Progenitor cell of endocrine pancreas (in vitro differentiated cells): Measurements from ENCODE around the gene TBX6. TPM values are rescaled to one million over a fixed set of nuclear protein-coding genes. Genes with fewer than 3 reads are reported as not detected.

ENCODE experiments used
- DNase-seq: peaks from one replicate; pipeline ENCODE4 v3.0.0; 2021; ENCODE audit warnings: low spot score; ENCODE audit not compliant: unreplicated experiment
- H3K27ac Mint-ChIP-seq: 2 replicates; pipeline ENCODE4 v1.8.0; 2021; ENCODE audit warnings: mild to moderate bottlenecking, moderate library complexity, mixed read lengths
- H3K27me3 Mint-ChIP-seq: 2 replicates; pipeline ENCODE4 v1.8.0; 2021; ENCODE audit warnings: mixed read lengths
- H3K36me3 Mint-ChIP-seq: 2 replicates; pipeline ENCODE4 v1.8.0; 2022; ENCODE audit warnings: mixed read lengths; ENCODE audit not compliant: insufficient read depth
- H3K4me1 Mint-ChIP-seq: 2 replicates; pipeline ENCODE4 v1.8.0; 2021; ENCODE audit warnings: low read depth, mixed read lengths
- H3K4me3 Mint-ChIP-seq: 2 replicates; pipeline ENCODE4 v1.8.0; 2021; ENCODE audit warnings: low read depth, mild to moderate bottlenecking, moderate library complexity, mixed read lengths
- H3K9me3 Mint-ChIP-seq: 2 replicates; pipeline ENCODE4 v1.8.0; 2021; ENCODE audit warnings: low read depth, mixed read lengths
- total RNA-seq: library from RNA; stranded (reverse); gene quantifications from 2 replicates; pipeline ENCODE4 v1.2.1, GENCODE V29; 2021
- TF ChIP-seq, protein P1 (sequence below): fragments of 200-600 bp; sonication (generic); IDR thresholded peaks from one replicate; pipeline ENCODE4 v1.5.0; 2021; ENCODE audit warnings: antibody characterized with exemption, mild to moderate bottlenecking; ENCODE audit not compliant: unreplicated experiment

The TBX6 gene
- total RNA-seq, 1 donor from 2014 or later = 3.5 TPM

GRCh38 chr16:30121741-30122571 is 30.2 kb upstream of the TBX6 start:
- H3K27ac Mint-ChIP-seq = peak overlapping the region; percentile 92
- H3K9me3 Mint-ChIP-seq = no peaks in the 10 kb centered on the region
- DNase-seq = no peak
- no peaks in the 10 kb centered on the region for H3K27me3 Mint-ChIP-seq
- TF ChIP-seq, protein P1, sequence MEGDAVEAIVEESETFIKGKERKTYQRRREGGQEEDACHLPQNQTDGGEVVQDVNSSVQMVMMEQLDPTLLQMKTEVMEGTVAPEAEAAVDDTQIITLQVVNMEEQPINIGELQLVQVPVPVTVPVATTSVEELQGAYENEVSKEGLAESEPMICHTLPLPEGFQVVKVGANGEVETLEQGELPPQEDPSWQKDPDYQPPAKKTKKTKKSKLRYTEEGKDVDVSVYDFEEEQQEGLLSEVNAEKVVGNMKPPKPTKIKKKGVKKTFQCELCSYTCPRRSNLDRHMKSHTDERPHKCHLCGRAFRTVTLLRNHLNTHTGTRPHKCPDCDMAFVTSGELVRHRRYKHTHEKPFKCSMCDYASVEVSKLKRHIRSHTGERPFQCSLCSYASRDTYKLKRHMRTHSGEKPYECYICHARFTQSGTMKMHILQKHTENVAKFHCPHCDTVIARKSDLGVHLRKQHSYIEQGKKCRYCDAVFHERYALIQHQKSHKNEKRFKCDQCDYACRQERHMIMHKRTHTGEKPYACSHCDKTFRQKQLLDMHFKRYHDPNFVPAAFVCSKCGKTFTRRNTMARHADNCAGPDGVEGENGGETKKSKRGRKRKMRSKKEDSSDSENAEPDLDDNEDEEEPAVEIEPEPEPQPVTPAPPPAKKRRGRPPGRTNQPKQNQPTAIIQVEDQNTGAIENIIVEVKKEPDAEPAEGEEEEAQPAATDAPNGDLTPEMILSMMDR = no peak
- H3K36me3 Mint-ChIP-seq = peaks cover 5% of the 10 kb centered on the region
- peaks cover 5% of the 10 kb centered on the region for H3K4me1 Mint-ChIP-seq
- peak overlapping the region; percentile 81 for H3K4me3 Mint-ChIP-seq

DNA sequence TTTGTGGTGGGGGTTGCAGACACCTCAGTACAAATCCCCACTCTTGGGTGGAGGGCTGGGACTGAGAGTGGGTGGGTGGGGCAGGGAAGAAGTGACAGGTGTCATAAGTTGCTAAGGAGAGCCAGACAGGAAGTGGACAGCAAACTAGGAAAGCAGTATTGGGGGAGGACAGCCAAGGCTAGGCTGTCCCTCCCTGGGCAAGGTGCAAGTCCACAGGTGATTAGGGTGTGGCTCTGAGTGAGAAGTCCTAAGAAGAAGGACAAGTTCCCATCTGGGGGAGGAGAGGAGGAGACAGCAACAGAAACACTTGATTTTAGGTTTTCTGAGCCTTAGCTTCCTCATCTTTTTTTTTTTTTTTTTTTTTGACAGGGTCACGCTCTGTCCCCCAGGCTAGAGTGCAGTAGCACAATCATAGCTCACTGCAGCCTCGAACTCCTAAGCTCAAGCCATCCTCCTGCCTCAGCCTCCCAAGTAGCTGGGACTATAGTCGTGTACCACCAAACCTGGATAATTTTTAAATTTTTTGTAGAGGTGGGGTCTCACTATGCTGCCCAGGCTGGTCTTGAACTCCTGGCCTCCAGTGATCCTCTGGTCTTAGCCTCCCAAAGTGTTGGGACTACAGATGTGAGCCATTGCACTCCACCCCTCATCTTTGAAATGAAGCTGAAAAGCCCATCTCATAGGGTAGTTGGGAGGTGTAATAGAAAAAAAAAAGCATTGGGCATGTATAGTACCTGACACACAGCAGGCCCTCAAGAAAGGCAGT is 28.8 kb upstream of the TBX6 start:
- Mint-ChIP-seq H3K4me1 (peaks cover 5% of the 10 kb centered on the region), H3K27me3 (no peaks in the 10 kb centered on the region), H3K36me3 (peaks cover 6% of the 10 kb centered on the region), H3K27ac (no peak overlapping the region), H3K4me3 (no peak overlapping the region), H3K9me3 (no peaks in the 10 kb centered on the region)
- TF ChIP-seq, protein P1 = no peak
- DNase-seq = no peak

- DNase-seq = no peak
- H3K27ac Mint-ChIP-seq = no peak overlapping the region
- no peaks in the 10 kb centered on the region for H3K9me3 Mint-ChIP-seq
- peaks cover 6% of the 10 kb centered on the region for H3K36me3 Mint-ChIP-seq
- TF ChIP-seq, protein P1 = no peak
- no peak overlapping the region for H3K4me3 Mint-ChIP-seq
- peaks cover 5% of the 10 kb centered on the region for H3K4me1 Mint-ChIP-seq
- no peaks in the 10 kb centered on the region for H3K27me3 Mint-ChIP-seq
Observed at GRCh38 chr16:30119428-30119827, 27.7 kb upstream of the TBX6 start.

DNA sequence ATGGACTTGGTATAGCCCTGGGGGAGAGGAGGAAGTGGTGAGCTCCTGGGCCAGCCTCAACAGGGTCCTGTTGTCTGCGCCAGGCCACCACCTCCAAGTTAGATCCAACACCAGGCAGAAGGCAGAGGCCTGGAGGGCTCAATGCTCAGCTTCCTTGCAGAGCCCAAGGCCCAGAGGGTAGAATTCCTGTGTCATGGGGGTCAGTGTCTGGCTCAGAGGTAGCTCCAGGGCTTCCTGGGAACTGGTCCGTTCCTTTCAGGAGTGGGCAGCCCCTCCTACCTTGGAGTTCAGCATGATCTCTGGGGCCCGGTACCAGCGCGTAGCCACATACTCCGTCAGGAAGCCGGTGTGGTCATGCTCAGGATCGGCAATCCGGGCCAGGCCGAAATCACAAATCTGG is 26.0 kb upstream of the TBX6 start:
- no peak for DNase-seq
- TF ChIP-seq, protein P1 = no peak
- no peaks in the 10 kb centered on the region for H3K9me3 Mint-ChIP-seq
- no peak overlapping the region for H3K27ac Mint-ChIP-seq
- peaks cover 10% of the 10 kb centered on the region for H3K36me3 Mint-ChIP-seq
- H3K27me3 Mint-ChIP-seq = no peaks in the 10 kb centered on the region
- peaks cover 5% of the 10 kb centered on the region for H3K4me1 Mint-ChIP-seq
- no peak overlapping the region for H3K4me3 Mint-ChIP-seq
